Mesothelial cell of epicardium (in vitro differentiated cells): ENCODE data around the gene DAAM2. TPM values are rescaled to one million over a fixed set of nuclear protein-coding genes. Genes with fewer than 3 reads are reported as not detected.

Experiments
- DNase-seq, 2 experiments: peaks; one replicate each; pipeline ENCODE4 v3.0.0; 2021; ENCODE audit warnings: low spot score in 2 of 2; ENCODE audit not compliant: unreplicated experiment in 2 of 2
- H3K27ac Mint-ChIP-seq: 2 replicates; pipeline ENCODE4 v1.8.0; 2021; ENCODE audit warnings: mixed read lengths
- H3K27me3 Mint-ChIP-seq: 2 replicates; pipeline ENCODE4 v1.8.0; 2021; ENCODE audit warnings: low read depth, mixed read lengths
- H3K36me3 Mint-ChIP-seq: 2 replicates; pipeline ENCODE4 v1.8.0; 2021; ENCODE audit warnings: mixed read lengths
- H3K4me1 Mint-ChIP-seq: 2 replicates; pipeline ENCODE4 v1.8.0; 2021; ENCODE audit warnings: mixed read lengths
- H3K4me3 Mint-ChIP-seq: 2 replicates; pipeline ENCODE4 v1.8.0; 2021; ENCODE audit warnings: mild to moderate bottlenecking, moderate library complexity, mixed read lengths
- H3K9me3 Mint-ChIP-seq: 2 replicates; pipeline ENCODE4 v1.8.0; 2021; ENCODE audit warnings: mixed read lengths
- total RNA-seq: library from RNA; stranded (reverse); gene quantifications from 3 replicates; pipeline ENCODE4 v1.2.1, GENCODE V29; 2021
- TF ChIP-seq, protein P1 (sequence below): fragments of 200-600 bp; sonication (generic); IDR thresholded peaks from one replicate; pipeline ENCODE4 v1.5.0; 2021; ENCODE audit warnings: antibody characterized with exemption; ENCODE audit not compliant: unreplicated experiment

DAAM2 gene
- total RNA-seq, 1 donor from 2014 or later: 13.7 TPM

DNA sequence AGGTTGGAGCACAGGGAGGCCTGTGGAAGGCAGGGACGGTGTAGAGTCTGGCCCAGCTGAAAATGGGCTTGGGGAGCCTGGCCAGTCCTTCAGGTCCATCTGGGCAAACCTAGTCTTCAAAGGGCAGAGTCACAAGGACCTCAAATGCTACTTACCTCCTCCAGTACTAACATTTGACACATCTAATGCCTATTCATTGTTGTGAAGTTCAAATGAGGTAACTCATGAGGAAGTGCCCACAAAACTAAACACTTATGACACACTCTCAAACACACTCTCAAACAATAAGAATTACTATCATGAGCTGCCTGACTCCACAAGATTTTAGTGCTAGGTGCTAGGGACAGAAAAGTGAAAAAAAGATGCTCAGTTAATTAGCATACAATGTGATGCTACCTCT, 27.1 kb downstream of the DAAM2 start:
- Mint-ChIP-seq H3K9me3 (no peaks in the 10 kb centered on the region), H3K36me3 (no peaks in the 10 kb centered on the region), H3K27me3 (no peaks in the 10 kb centered on the region), H3K27ac (no peak overlapping the region), H3K4me1 (peaks cover 6% of the 10 kb centered on the region), H3K4me3 (no peak overlapping the region)
- no peak for DNase-seq
- TF ChIP-seq, protein P1, sequence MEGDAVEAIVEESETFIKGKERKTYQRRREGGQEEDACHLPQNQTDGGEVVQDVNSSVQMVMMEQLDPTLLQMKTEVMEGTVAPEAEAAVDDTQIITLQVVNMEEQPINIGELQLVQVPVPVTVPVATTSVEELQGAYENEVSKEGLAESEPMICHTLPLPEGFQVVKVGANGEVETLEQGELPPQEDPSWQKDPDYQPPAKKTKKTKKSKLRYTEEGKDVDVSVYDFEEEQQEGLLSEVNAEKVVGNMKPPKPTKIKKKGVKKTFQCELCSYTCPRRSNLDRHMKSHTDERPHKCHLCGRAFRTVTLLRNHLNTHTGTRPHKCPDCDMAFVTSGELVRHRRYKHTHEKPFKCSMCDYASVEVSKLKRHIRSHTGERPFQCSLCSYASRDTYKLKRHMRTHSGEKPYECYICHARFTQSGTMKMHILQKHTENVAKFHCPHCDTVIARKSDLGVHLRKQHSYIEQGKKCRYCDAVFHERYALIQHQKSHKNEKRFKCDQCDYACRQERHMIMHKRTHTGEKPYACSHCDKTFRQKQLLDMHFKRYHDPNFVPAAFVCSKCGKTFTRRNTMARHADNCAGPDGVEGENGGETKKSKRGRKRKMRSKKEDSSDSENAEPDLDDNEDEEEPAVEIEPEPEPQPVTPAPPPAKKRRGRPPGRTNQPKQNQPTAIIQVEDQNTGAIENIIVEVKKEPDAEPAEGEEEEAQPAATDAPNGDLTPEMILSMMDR: no peak

DNA sequence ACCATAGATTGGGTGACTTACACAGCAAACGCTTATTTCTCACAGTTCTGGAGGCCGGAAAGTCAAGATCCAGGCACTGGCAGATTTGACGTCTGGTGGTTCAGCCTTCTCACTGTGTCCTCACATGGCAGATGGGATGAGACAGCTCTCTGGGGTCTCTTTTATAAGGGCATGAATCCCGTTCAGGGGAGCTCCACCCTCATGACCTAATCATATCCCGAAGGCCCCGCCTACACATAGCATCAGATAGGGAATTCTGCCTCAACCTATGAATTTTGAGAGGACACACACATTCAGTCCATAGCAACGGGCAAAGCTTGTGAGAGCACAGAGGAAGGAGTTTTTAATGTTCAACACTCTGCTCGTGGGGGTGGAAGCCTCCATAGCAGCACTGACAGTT, 27.5 kb downstream of the DAAM2 start:
- no peak overlapping the region for H3K27ac Mint-ChIP-seq
- H3K36me3 Mint-ChIP-seq: no peaks in the 10 kb centered on the region
- TF ChIP-seq, protein P1: no peak
- no peak overlapping the region for H3K4me3 Mint-ChIP-seq
- H3K4me1 Mint-ChIP-seq: peaks cover 6% of the 10 kb centered on the region
- no peak for DNase-seq
- H3K27me3 Mint-ChIP-seq: no peaks in the 10 kb centered on the region
- no peaks in the 10 kb centered on the region for H3K9me3 Mint-ChIP-seq

DNA sequence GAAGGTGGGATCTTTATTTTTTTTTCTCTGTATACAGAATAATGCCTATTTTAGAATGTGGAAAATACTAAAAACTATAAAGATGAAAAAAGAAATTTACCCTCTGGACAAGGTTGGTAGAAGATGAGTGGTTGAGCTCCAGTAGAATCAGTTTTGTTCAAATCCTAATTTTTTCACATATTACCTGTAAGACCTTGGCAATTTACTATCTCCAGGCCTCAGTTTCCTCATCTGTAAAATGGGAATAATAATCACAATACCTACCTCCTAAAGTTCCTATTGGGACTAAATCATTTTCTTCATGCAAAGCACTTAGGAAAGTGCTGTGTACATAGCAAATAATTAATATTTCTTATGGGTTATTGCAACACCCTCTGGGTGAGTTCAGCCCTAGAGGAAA, 28.4 kb downstream of the DAAM2 start:
- peaks cover 6% of the 10 kb centered on the region for H3K4me1 Mint-ChIP-seq
- H3K36me3 Mint-ChIP-seq: no peaks in the 10 kb centered on the region
- H3K9me3 Mint-ChIP-seq: no peaks in the 10 kb centered on the region

DNA sequence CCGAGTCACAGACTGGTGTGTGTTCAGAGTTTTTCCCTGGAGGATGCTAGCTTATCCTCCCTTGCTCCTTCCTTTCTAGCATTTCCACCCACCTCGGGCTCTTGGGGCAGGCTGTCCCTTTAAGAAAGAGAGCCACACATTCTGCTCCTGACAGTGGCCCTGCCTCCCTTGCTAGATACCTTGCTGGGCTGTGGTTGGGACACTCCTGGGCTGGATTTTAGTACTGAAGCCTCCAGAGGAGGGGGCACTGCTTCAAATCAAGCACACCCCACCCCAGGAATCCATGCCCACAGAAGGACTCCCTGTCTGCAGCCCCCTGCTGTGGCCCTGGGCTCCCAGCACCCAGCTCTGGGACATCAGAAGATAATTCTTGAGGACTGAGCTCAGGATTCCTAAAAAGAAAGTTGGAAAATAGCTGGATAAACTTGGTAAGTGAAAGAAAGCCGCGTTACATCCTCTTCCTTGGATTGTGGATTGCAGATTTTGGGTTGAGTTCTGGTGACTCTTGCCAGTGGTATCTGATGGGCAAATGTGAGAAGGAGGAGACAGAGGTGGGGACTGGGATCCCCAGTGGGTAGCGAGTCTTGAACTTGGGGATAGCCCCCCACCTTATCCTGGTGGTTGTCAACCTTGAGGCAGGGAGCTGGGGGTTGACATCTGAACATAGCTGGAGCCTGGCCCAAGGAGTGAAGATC, 29.0 kb downstream of the DAAM2 start:
- Mint-ChIP-seq H3K27ac (no peak overlapping the region), H3K36me3 (no peaks in the 10 kb centered on the region), H3K4me3 (no peak overlapping the region), H3K9me3 (no peaks in the 10 kb centered on the region), H3K4me1 (peaks cover 6% of the 10 kb centered on the region), H3K27me3 (no peaks in the 10 kb centered on the region)
- TF ChIP-seq, protein P1: no peak
- no peak for DNase-seq

More for the DNA sequence above, 28.4 kb downstream of the DAAM2 start:
- Mint-ChIP-seq H3K27me3 (no peaks in the 10 kb centered on the region), H3K27ac (no peak overlapping the region), H3K4me3 (no peak overlapping the region)
- TF ChIP-seq, protein P1: no peak
- DNase-seq: no peak

DNA sequence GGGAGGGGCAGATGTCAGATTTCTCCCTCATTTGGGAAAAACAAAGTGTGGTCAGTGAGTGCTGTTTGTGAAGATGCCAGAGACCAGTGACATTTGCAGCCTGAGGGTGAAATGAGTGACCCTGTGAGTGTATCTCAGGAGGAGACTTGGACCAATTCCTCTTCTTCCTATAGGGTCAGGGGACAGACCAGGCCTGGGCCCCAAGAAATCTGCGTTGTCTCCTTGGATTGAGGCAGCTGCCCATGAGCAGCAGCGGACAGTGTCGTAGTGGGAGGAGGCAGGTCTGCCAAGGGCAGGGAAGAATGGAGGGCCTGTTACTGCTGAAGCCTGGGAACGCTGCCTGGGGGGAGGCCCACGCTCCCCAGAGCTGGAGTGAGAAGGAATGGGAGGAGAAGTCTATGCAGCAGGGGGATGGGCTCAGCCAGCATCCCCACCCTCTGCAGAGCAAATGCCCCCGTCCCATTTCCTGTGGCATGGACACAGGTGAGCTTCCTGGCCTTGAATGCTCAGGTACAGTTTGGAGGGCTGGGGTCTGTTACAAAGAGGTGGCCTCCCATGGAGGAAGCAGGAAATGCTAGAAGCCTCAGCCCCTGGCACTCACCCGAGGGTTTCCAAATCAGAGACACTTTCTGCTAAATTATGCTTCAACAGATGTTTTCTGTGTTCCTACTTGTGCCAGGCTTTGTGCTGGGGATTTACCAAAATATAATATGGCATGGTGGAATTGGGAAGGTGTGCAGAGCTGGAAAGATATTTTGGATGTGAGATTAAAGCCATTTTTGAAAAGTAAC, 29.8 kb downstream of the DAAM2 start:
- H3K4me1 Mint-ChIP-seq: peaks cover 6% of the 10 kb centered on the region
- peak overlapping the region; percentile 40 for H3K27ac Mint-ChIP-seq

More for the DNA sequence above, 29.8 kb downstream of the DAAM2 start:
- H3K27me3 Mint-ChIP-seq: no peaks in the 10 kb centered on the region
- no peaks in the 10 kb centered on the region for H3K36me3 Mint-ChIP-seq
- no peak for DNase-seq
- H3K4me3 Mint-ChIP-seq: no peak overlapping the region
- TF ChIP-seq, protein P1: no peak
- H3K9me3 Mint-ChIP-seq: no peaks in the 10 kb centered on the region
